GM19463 (cell line): Measurements from ENCODE around the gene GANAB.
A peak's percentile ranks its signal among the peaks of the same experiment; 100 is the strongest.
"Not testable (repeated sequence)": the region's sequence is repeated elsewhere in the genome, so short reads cannot be mapped to it uniquely, and the experiment has no call there.

Experiments
- ATAC-seq: cut with Tn5 transposase; IDR thresholded peaks from one replicate; pipeline ENCODE4 v1.9.1; 2021; ENCODE audit warnings: mild to moderate bottlenecking, moderate library complexity; ENCODE audit not compliant: unreplicated experiment

The GANAB gene

GRCh38 chr11:62621567-62622470, 24.6 kb downstream of the GANAB start, which contains the start of gene B3GAT3:
TSS of gene B3GAT3 (minus strand) at chr11:62621986. CDS start at chr11:62621947, 39 bp downstream.
- peak; percentile 97 for ATAC-seq

DNA sequence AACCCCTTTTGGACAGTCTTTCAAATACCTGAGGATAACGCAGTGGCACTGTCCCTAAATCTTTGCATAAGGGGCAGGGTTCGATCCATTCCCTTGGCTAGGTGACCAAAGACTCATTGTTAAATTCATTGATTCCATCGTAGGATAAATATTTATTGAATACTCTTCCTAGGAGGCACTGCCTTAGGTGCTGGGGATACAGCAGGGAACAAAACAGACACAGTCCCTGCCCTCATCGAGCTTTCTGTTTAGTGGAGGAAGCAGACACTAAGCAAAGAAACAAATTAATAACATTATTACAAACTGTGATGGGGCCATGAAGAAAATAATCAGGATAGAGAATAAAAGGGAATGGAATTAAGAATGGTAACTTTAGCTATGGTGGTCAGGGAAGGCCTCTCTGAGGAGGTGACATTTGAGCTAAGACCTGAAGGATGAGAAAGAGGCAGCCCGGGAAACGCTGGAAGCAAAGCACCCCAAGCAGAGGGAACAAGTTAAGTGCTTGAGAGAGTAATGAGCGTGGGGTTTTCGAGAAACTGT, 25.3 kb downstream of the GANAB start:
- no peak for ATAC-seq

GRCh38 chr11:62616957-62617356, 29.5 kb downstream of the GANAB start:
- not testable (repeated sequence) for ATAC-seq

GRCh38 chr11:62615521-62615920, 30.9 kb downstream of the GANAB start:
- ATAC-seq: no peak

- no peak for ATAC-seq
Measured at GRCh38 chr11:62614275-62614674, 32.1 kb downstream of the GANAB start.

- no peak for ATAC-seq
Measured at GRCh38 chr11:62613291-62613778, 33.1 kb downstream of the GANAB start.

GRCh38 chr11:62612366-62613290, 33.8 kb downstream of the GANAB start, which contains the start of the genes EML3 and ROM1:
TSS of gene EML3 (minus strand) at chr11:62612775. CDS start at chr11:62612457, 318 bp downstream.
TSS of gene ROM1 (plus strand) at chr11:62613257. CDS start at chr11:62613282, 25 bp downstream.
- peak; percentile 74 for ATAC-seq

- peak; percentile 16 for ATAC-seq
Measured at GRCh38 chr11:62611705-62612365, 34.6 kb downstream of the GANAB start.

DNA sequence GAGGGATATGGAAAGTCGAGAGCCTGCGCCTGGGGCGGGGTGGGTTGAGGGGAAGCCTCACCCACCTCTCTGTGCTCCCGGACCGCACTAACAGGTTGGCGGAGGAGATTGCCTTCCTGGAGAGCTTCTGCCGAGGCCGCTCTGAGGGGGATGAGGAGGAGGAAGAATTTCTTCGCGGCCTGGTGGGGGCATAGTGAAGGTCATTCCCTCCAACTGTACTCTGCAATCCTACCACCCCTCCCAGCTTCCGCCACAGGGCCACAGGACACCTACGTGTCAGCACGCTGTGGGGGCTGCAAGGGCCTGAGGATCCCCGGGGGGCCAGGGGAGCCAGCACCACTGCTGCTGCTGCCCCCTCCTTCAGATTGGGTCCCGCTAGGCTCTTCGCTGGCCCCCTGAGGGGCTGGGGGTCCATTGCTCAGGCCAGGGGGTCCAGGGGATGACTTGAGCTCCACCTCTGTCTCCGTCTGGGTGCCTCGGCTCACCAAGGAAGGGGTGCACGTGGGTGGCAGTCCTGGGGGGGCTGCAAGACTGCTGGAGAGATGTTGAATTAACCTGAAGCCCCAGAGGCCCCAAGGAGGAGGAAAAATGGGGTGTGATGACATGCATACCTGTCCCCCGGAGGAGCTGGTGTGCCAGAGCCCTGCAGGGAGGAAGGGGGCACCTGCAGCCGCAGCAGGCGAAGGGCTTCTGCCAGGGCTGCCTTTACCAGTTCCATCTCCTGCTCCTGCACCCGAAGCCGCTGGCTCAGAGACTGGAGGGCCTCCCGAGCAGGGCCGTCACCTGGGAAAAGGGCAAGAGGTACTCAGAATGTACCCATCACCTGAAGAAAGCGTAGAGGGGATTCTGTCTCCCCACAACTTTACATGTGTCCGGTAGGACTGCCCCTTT, 35.4 kb downstream of the GANAB start:
- no peak for ATAC-seq

GRCh38 chr11:62610403-62610802, 36.0 kb downstream of the GANAB start:
- no peak for ATAC-seq

GRCh38 chr11:62608776-62609175, 37.6 kb downstream of the GANAB start:
- no peak for ATAC-seq

- ATAC-seq: no peak
Measured at GRCh38 chr11:62607714-62608113, 38.7 kb downstream of the GANAB start.

DNA sequence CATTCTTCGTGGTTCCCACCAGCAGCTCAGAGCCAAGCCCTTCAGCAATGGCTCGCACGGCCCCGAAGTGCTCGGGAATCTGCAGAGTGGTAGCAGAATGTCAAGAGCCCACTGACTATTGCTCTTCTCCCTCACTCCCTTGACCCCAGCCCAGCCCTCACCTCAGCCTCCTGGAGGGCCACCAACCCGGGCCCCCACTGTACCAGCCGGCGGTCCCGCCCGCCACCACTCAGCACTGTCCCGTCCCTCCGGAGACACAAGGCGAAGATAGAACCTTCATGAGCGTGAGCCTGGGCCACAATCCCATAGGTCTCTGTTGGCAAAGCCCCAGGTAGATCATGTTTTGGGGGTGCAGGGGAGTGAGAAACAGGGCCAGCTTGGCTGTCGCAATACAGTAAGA, 40.5 kb downstream of the GANAB start:
- ATAC-seq: no peak

- ATAC-seq: no peak
Measured at GRCh38 chr11:62605467-62605866, 40.9 kb downstream of the GANAB start.

DNA sequence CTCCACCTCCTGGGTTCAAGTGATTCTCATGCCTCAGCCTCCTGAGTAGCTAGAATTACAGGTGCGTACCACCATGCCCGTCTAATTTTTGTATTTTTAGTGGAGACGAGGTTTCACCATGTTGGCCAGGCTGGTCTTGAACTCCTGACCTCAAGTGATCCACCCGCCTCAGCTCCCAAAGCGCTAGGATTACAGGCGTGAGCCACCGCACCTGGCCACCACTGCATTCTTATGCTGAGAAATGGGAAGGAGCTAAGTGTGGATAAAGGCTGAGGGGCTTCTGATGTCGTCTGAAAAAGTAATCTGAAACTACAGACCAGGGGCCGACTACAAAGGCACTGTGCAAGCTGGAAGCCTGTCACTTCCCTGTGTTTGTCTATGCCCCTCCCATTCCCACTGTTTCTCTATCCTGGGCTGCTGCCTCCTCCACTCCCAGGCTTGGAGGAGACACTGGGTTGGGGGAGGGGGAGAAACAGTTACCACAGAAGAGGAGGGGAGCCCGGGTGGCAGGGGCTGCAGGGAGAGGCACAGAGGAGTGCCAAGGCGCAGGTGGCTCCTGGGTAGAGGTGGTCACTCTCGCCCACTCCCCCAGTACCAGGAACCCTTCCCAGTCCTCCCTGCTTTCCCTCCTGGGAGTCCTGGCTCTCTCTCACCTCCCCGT, 41.8 kb downstream of the GANAB start:
- ATAC-seq: no peak

DNA sequence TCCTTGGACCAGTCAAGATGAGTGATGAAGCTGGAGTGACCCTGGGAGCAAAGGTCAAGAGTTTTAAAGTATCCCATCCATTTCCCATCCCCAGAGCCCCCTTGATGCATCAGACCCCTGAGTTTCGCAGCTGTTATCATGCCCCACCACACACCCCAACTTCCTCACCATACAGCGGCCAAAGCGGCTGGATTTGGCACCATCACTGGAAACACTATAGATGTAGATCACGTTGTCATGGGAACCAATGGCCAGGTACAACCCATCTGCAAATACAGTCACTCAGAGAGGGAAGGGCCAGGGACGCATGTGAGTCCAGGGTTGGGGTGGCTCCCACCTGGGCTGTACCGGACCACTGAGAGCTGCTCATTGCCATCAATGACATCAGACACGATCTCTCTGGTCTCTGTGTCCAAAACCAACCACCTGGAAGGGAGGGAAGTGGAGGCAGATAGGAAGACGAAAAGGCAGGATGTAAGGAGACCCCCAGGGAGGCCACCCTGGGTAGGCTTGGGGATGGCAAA, 42.6 kb downstream of the GANAB start:
- no peak for ATAC-seq

DNA sequence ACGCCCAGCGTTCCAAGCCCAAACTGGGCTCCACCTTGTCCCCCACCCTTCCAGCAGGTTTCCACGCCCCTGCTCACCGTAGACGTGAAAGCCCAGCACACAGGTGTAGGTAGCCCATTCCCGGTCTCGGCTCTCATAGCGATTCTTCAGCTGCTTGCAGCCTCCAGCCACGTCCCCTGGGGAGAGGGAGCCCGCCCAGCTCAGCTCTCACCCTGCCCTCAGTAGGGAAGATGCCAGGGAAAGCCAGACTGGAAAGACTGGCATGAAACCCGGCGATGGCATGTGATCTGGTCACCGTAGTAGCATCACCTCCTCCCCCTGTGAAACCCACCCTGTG, 43.4 kb downstream of the GANAB start:
- no peak for ATAC-seq

DNA sequence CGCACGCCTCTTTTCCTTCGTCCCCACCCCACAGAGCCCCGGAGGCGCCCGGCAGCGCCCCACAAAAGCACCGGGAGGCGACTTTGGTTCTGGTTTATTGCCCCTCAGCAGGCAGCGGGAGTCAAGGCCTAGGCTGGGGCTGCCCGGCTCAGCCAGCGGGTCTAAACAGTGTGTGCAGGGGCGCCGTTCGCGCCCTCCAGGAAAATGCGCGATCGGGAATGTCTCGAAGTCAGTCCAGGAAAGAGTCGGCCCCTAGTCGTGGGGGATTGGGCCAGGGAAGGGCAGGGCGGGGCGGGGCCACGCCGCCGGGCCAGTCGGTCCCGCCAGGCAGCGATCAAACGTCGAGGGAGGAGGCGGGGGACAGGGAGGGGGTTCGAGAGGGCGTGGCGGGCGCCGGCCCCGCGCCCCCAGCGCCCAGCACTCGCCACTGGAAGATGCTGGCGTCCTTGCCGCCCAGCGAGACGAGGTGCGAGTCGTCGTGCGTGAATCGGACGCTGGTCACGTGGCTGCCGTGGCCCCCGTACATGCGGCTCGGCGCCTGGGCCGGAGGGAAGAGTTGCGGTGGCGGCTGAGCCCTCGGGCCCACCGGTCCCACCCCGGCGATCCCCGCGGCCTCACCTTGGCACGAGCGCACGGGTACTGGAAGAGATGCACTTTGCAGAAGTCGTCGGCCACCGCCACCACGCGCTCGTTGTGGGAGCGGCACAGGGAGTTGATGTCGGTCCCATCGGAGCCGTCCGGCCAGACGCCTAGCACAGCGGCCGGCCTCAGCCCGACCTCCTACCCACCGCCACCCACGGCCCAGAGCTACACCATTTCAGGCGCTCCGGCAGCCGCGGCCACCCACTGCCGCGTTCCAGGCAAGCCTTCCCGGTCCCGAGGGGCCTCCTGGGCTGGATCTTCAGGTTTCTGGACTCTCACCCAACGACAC, 44.0 kb downstream of the GANAB start:
- no peak for ATAC-seq
